Measurements from ENCODE around the gene SLC36A2. TPM values are rescaled to one million over a fixed set of nuclear protein-coding genes. Genes with fewer than 3 reads are reported as not detected.

Gene SLC36A2
- total RNA-seq, 1 experiment from 2014 or later = not detected

GRCh38 chr5:151345808-151346478 is 1.4 kb downstream of the SLC36A2 start:
- DNase-seq = no peak
- Histone ChIP-seq H3K9me3 (replicated peaks) (no peaks in the 10 kb centered on the region), H3K27ac (no peak overlapping the region), H3K4me1 (no peaks in the 10 kb centered on the region), H3K4me3 (no peak overlapping the region), H3K36me3 (no peaks in the 10 kb centered on the region), H3K27me3 (peaks cover 6% of the 10 kb centered on the region)

- no peaks in the 10 kb centered on the region for H3K36me3 ChIP-seq
- H3K27ac ChIP-seq = no peak overlapping the region
- H3K9me3 ChIP-seq (replicated peaks) = no peaks in the 10 kb centered on the region
- no peak for DNase-seq
- H3K4me3 ChIP-seq = no peak overlapping the region
- peaks cover 6% of the 10 kb centered on the region for H3K27me3 ChIP-seq
- H3K4me1 ChIP-seq = no peaks in the 10 kb centered on the region
Observed at GRCh38 chr5:151345187-151345807, 2.1 kb downstream of the SLC36A2 start.

GRCh38 chr5:151344088-151344487 is 3.3 kb downstream of the SLC36A2 start:
- no peak for DNase-seq
- Histone ChIP-seq H3K27ac (no peak overlapping the region), H3K9me3 (replicated peaks) (no peaks in the 10 kb centered on the region), H3K36me3 (no peaks in the 10 kb centered on the region), H3K4me1 (no peaks in the 10 kb centered on the region), H3K27me3 (peaks cover 6% of the 10 kb centered on the region), H3K4me3 (no peak overlapping the region)

- Histone ChIP-seq H3K27ac (no peak overlapping the region), H3K9me3 (replicated peaks) (no peaks in the 10 kb centered on the region; the same call in 1 of the 2 replicates), H3K36me3 (no peaks in the 10 kb centered on the region), H3K27me3 (peaks cover 6% of the 10 kb centered on the region; the same call in 1 of the 2 replicates), H3K4me1 (no peaks in the 10 kb centered on the region), H3K4me3 (no peak overlapping the region)
- no peak for DNase-seq
Observed at GRCh38 chr5:151340004-151340403, 7.4 kb downstream of the SLC36A2 start.

- H3K4me1 ChIP-seq = no peaks in the 10 kb centered on the region
- DNase-seq = no peak
- peaks cover 3% of the 10 kb centered on the region; the same call in 1 of the 2 replicates for H3K27me3 ChIP-seq
- no peaks in the 10 kb centered on the region; the same call in 1 of the 2 replicates for H3K9me3 ChIP-seq (replicated peaks)
- H3K27ac ChIP-seq = no peak overlapping the region
- no peaks in the 10 kb centered on the region for H3K36me3 ChIP-seq
- H3K4me3 ChIP-seq = no peak overlapping the region
Observed at GRCh38 chr5:151338734-151339133, 8.6 kb downstream of the SLC36A2 start.

- Histone ChIP-seq H3K4me1 (no peaks in the 10 kb centered on the region), H3K36me3 (no peaks in the 10 kb centered on the region), H3K4me3 (no peak overlapping the region), H3K27ac (no peak overlapping the region), H3K9me3 (replicated peaks) (no peaks in the 10 kb centered on the region; the same call in 1 of the 2 replicates), H3K27me3 (no peaks in the 10 kb centered on the region)
- no peak for DNase-seq
Observed at GRCh38 chr5:151332857-151333256, 14.5 kb downstream of the SLC36A2 start.

- H3K9me3 ChIP-seq (replicated peaks) = no peaks in the 10 kb centered on the region
- H3K27ac ChIP-seq = no peak overlapping the region
- no peaks in the 10 kb centered on the region for H3K4me1 ChIP-seq
- no peaks in the 10 kb centered on the region for H3K36me3 ChIP-seq
- H3K4me3 ChIP-seq = no peak overlapping the region
- H3K27me3 ChIP-seq = no peaks in the 10 kb centered on the region
- DNase-seq = no peak
Observed at GRCh38 chr5:151328734-151329133, 18.6 kb downstream of the SLC36A2 start.

- Histone ChIP-seq H3K4me3 (no peak overlapping the region), H3K27me3 (no peaks in the 10 kb centered on the region), H3K9me3 (replicated peaks) (no peaks in the 10 kb centered on the region), H3K27ac (no peak overlapping the region), H3K4me1 (no peaks in the 10 kb centered on the region), H3K36me3 (no peaks in the 10 kb centered on the region)
- no peak for DNase-seq
Observed at GRCh38 chr5:151327585-151327984, 19.8 kb downstream of the SLC36A2 start.

GRCh38 chr5:151326266-151326665 is 21.1 kb downstream of the SLC36A2 start:
- H3K36me3 ChIP-seq = no peaks in the 10 kb centered on the region
- no peaks in the 10 kb centered on the region for H3K4me1 ChIP-seq
- no peaks in the 10 kb centered on the region for H3K27me3 ChIP-seq
- no peaks in the 10 kb centered on the region for H3K9me3 ChIP-seq (replicated peaks)
- no peak for DNase-seq
- H3K4me3 ChIP-seq = no peak overlapping the region
- no peak overlapping the region for H3K27ac ChIP-seq

- DNase-seq = no peak
Observed at GRCh38 chr5:151320481-151320880, 26.9 kb downstream of the SLC36A2 start.

GRCh38 chr5:151318850-151319732 is 28.3 kb downstream of the SLC36A2 start:
- no peak overlapping the region for H3K4me3 ChIP-seq
- DNase-seq = peak; percentile 29 to 44
- no peaks in the 10 kb centered on the region for H3K9me3 ChIP-seq (replicated peaks)
- H3K36me3 ChIP-seq = no peaks in the 10 kb centered on the region
- no peaks in the 10 kb centered on the region for H3K4me1 ChIP-seq
- no peak overlapping the region for H3K27ac ChIP-seq
- no peaks in the 10 kb centered on the region for H3K27me3 ChIP-seq

More at GRCh38 chr5:151320481-151320880, 26.9 kb downstream of the SLC36A2 start:
- Histone ChIP-seq H3K27ac (no peak overlapping the region), H3K9me3 (replicated peaks) (no peaks in the 10 kb centered on the region), H3K4me1 (no peaks in the 10 kb centered on the region), H3K4me3 (no peak overlapping the region), H3K36me3 (no peaks in the 10 kb centered on the region), H3K27me3 (no peaks in the 10 kb centered on the region)

- Histone ChIP-seq H3K9me3 (replicated peaks) (no peaks in the 10 kb centered on the region), H3K27ac (no peak overlapping the region), H3K27me3 (no peaks in the 10 kb centered on the region), H3K36me3 (no peaks in the 10 kb centered on the region), H3K4me1 (no peaks in the 10 kb centered on the region), H3K4me3 (no peak overlapping the region)
- DNase-seq = no peak
Observed at GRCh38 chr5:151317871-151318270, 29.5 kb downstream of the SLC36A2 start.

- no peaks in the 10 kb centered on the region for H3K9me3 ChIP-seq (replicated peaks)
- H3K27ac ChIP-seq = no peak overlapping the region
- no peaks in the 10 kb centered on the region for H3K27me3 ChIP-seq
- no peaks in the 10 kb centered on the region for H3K36me3 ChIP-seq
- DNase-seq = peak; percentile 60 to 78
- H3K4me3 ChIP-seq = no peak overlapping the region
- H3K4me1 ChIP-seq = no peaks in the 10 kb centered on the region
Observed at GRCh38 chr5:151315998-151316597, 31.3 kb downstream of the SLC36A2 start.

GRCh38 chr5:151313357-151313756 is 34.0 kb downstream of the SLC36A2 start:
- H3K9me3 ChIP-seq (replicated peaks) = no peaks in the 10 kb centered on the region
- no peak overlapping the region for H3K4me3 ChIP-seq
- H3K27me3 ChIP-seq = no peaks in the 10 kb centered on the region
- no peak for DNase-seq
- no peaks in the 10 kb centered on the region for H3K36me3 ChIP-seq
- H3K27ac ChIP-seq = no peak overlapping the region
- no peaks in the 10 kb centered on the region for H3K4me1 ChIP-seq
